ENCODE measurements around the gene LILRA6. TPM values are rescaled to one million over a fixed set of nuclear protein-coding genes. Genes with fewer than 3 reads are reported as not detected.

LILRA6 gene
- total RNA-seq, 1 experiment from 2014 or later: not detected

- ChIA-PET CTCF (no interaction called here), POLR2A (ENCODE audit: low non-redundant PET) (no interaction called here)
- H3K9me3 ChIP-seq (ENCODE audit: low read depth, low read length, poor library complexity, severe bottlenecking): no peaks in the 10 kb centered on the region
- H3K4me3 ChIP-seq (ENCODE audit: low read depth, low read length, poor library complexity, severe bottlenecking): no peak overlapping the region
- no peaks in the 10 kb centered on the region for H3K36me3 ChIP-seq (ENCODE audit: insufficient read depth, low read length, poor library complexity, severe bottlenecking)
- TF ChIP-seq EZH2 (IDR thresholded peaks at IDR 0.05; ENCODE audit: borderline replicate concordance, low read depth, low read length, poor library complexity, severe bottlenecking) (no peak), CTCF (conservative IDR thresholded peaks at IDR 0.05; ENCODE audit: low read depth, low read length) (no peak)
- no peaks in the 10 kb centered on the region for H3K4me1 ChIP-seq (ENCODE audit: insufficient read depth, low read length, poor library complexity, severe bottlenecking)
- no TSS peak for BruUV-seq (replicated peaks)
- H3K27ac ChIP-seq (ENCODE audit: low read depth, low read length, poor library complexity, severe bottlenecking): no peak overlapping the region
- DNase-seq (ENCODE audit: low spot score): no peak
- intact Hi-C loops (cut with micrococcal nuclease; ENCODE audit: unreplicated experiment): no loop called here
- H3K27me3 ChIP-seq (replicated peaks; ENCODE audit: insufficient read depth, low read depth, low read length, poor library complexity): peaks cover 34% of the 10 kb centered on the region
Measured at GRCh38 chr19:54253331-54254194, 11.0 kb upstream of the LILRA6 start.

- no peaks in the 10 kb centered on the region for H3K9me3 ChIP-seq (ENCODE audit: low read depth, low read length, poor library complexity, severe bottlenecking)
- POLR2A ChIA-PET (ENCODE audit: low non-redundant PET): no interaction called here
- no peaks in the 10 kb centered on the region for H3K36me3 ChIP-seq (ENCODE audit: insufficient read depth, low read length, poor library complexity, severe bottlenecking)
- intact Hi-C loops (cut with micrococcal nuclease; ENCODE audit: unreplicated experiment): no loop called here
- TF ChIP-seq CTCF (conservative IDR thresholded peaks at IDR 0.05; ENCODE audit: low read depth, low read length) (no peak), EZH2 (IDR thresholded peaks at IDR 0.05; ENCODE audit: borderline replicate concordance, low read depth, low read length, poor library complexity, severe bottlenecking) (no peak)
- H3K27ac ChIP-seq (ENCODE audit: low read depth, low read length, poor library complexity, severe bottlenecking): no peak overlapping the region
- H3K4me3 ChIP-seq (ENCODE audit: low read depth, low read length, poor library complexity, severe bottlenecking): no peak overlapping the region
- BruUV-seq (replicated peaks): no TSS peak
- H3K4me1 ChIP-seq (ENCODE audit: insufficient read depth, low read length, poor library complexity, severe bottlenecking): no peaks in the 10 kb centered on the region
- CTCF ChIA-PET: no interaction called here
- no peak for DNase-seq (ENCODE audit: low spot score)
- peaks cover 30% of the 10 kb centered on the region for H3K27me3 ChIP-seq (replicated peaks; ENCODE audit: insufficient read depth, low read depth, low read length, poor library complexity)
Measured at GRCh38 chr19:54252845-54253244, 10.3 kb upstream of the LILRA6 start.

- Histone ChIP-seq H3K27ac (ENCODE audit: low read depth, low read length, poor library complexity, severe bottlenecking) (no peak overlapping the region), H3K4me3 (ENCODE audit: low read depth, low read length, poor library complexity, severe bottlenecking) (no peak overlapping the region), H3K36me3 (ENCODE audit: insufficient read depth, low read length, poor library complexity, severe bottlenecking) (no peaks in the 10 kb centered on the region), H3K9me3 (ENCODE audit: low read depth, low read length, poor library complexity, severe bottlenecking) (no peaks in the 10 kb centered on the region), H3K4me1 (ENCODE audit: insufficient read depth, low read length, poor library complexity, severe bottlenecking) (no peaks in the 10 kb centered on the region), H3K27me3 (replicated peaks; ENCODE audit: insufficient read depth, low read depth, low read length, poor library complexity) (peaks cover 24% of the 10 kb centered on the region)
- POLR2A ChIA-PET (ENCODE audit: low non-redundant PET): no interaction called here
- intact Hi-C loops (cut with micrococcal nuclease; ENCODE audit: unreplicated experiment): no loop called here
- TF ChIP-seq CTCF (conservative IDR thresholded peaks at IDR 0.05; ENCODE audit: low read depth, low read length): no peak
- TF ChIP-seq EZH2 (IDR thresholded peaks at IDR 0.05; ENCODE audit: borderline replicate concordance, low read depth, low read length, poor library complexity, severe bottlenecking): no peak
- DNase-seq (ENCODE audit: low spot score): no peak
- no TSS peak for BruUV-seq (replicated peaks)
- CTCF ChIA-PET: no interaction called here
Measured at GRCh38 chr19:54252243-54252642, 9.7 kb upstream of the LILRA6 start.

Data from A673 (cell line).